ENCODE measurements around the gene FHOD3. TPM values are rescaled to one million over a fixed set of nuclear protein-coding genes. Genes with fewer than 3 reads are reported as not detected.

FHOD3 gene
- total and polyA plus RNA-seq, 9 of the 15 experiments (the other 6 are each of a cell fraction or from before 2014, with no cell fraction given), result 0.11 TPM; not detected in 8

DNA sequence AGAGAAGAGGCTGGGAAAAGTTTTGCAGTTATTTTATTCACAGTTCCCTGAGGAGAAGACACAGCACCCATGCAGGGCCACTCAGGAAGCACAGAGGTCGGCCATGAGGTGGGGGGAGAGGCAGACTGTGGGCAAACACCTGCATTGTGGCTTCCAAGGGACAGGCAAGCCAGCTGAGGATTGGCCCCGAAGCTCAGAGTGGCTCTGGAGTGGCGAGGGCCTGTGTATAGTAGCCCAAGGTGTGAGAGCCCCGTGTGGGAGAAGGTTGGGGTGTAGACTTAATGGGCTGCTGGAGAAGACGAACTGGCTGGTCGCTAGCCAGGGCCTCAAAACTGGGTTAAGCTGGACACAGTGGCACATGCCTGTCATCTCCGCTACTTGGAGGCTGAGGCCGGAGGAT lies 218.7 kb downstream of the FHOD3 start (continued):
- no peak for TF ChIP-seq HLTF (IDR thresholded peaks at IDR 0.05)

DNA sequence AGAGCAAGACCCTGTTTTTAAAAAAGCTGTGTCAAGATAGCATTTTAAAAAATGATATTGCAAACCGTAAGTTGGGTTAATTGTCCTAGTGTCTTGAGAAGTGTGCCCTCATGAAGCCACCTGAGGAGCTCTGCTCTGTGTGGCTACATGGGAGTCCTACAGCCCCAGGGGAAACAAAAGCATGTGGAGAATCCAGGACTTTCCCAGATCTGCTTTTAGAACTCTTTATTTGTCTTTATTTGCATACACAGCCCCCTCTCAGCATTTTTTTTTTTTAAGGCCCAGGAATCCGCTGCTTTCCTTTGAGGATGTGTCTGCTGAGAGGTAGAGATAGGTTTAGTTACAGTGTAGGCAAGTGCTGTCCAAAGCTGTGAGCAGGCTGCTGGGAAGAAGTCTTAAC lies 219.2 kb downstream of the FHOD3 start:
- Histone ChIP-seq H3K4me3 (no peak overlapping the region), H3K4me1 (replicated peaks in 1 of 2; ENCODE audit: control insufficient read depth in 2 of 2, insufficient read depth in 2 of 2, low read length in 2 of 2) (no peaks in the 10 kb centered on the region), H3K27me3 (ENCODE audit: control insufficient read depth in 2 of 2, insufficient read depth in 2 of 2, low read length in 2 of 2) (peaks cover 2 to 4% of the 10 kb centered on the region in 2 experiments; a peak in 4 of 5 replicates), H3K9ac (ENCODE audit: insufficient read depth in 1 of 2, low read depth in 2 of 2, low read length in 2 of 2) (no peak overlapping the region), H2AFZ (ENCODE audit: low read depth, low read length) (no peak overlapping the region), H3K36me3 (ENCODE audit: control insufficient read depth, insufficient read depth, low read length) (no peaks in the 10 kb centered on the region), H3K27ac (ENCODE audit: extremely low read depth, low read depth, low read length) (no peak overlapping the region), H3K9me1 (ENCODE audit: control insufficient read depth, insufficient read depth, low read length) (no peaks in the 10 kb centered on the region), H3K79me2 (ENCODE audit: control insufficient read depth, insufficient read depth, low read length) (no peaks in the 10 kb centered on the region), H3K4me2 (ENCODE audit: insufficient read depth, low read length) (no peak overlapping the region), H4K20me1 (replicated peaks; ENCODE audit: control insufficient read depth, insufficient read depth, low read length) (no peaks in the 10 kb centered on the region), H3K9me3 (replicated peaks; ENCODE audit: control insufficient read depth, insufficient read depth, low read depth, low read length) (no peaks in the 10 kb centered on the region)
- no TSS peak for BruUV-seq (replicated peaks)
- intact Hi-C loops (cut with micrococcal nuclease), result no loop called here
- no peak for TF ChIP-seq PYGO2 (tag; IDR thresholded peaks at IDR 0.05)
- no peak for TF ChIP-seq ZNF696 (CRISPR knock-in tag; conservative IDR thresholded peaks at IDR 0.05)
- TF ChIP-seq, protein P1, sequence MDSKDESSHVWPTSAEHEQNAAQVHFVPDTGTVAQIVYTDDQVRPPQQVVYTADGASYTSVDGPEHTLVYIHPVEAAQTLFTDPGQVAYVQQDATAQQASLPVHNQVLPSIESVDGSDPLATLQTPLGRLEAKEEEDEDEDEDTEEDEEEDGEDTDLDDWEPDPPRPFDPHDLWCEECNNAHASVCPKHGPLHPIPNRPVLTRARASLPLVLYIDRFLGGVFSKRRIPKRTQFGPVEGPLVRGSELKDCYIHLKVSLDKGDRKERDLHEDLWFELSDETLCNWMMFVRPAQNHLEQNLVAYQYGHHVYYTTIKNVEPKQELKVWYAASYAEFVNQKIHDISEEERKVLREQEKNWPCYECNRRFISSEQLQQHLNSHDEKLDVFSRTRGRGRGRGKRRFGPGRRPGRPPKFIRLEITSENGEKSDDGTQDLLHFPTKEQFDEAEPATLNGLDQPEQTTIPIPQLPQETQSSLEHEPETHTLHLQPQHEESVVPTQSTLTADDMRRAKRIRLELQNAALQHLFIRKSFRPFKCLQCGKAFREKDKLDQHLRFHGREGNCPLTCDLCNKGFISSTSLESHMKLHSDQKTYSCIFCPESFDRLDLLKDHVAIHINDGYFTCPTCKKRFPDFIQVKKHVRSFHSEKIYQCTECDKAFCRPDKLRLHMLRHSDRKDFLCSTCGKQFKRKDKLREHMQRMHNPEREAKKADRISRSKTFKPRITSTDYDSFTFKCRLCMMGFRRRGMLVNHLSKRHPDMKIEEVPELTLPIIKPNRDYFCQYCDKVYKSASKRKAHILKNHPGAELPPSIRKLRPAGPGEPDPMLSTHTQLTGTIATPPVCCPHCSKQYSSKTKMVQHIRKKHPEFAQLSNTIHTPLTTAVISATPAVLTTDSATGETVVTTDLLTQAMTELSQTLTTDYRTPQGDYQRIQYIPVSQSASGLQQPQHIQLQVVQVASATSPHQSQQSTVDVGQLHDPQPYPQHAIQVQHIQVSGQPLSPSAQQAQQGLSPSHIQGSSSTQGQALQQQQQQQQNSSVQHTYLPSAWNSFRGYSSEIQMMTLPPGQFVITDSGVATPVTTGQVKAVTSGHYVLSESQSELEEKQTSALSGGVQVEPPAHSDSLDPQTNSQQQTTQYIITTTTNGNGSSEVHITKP (IDR thresholded peaks at IDR 0.05; ENCODE audit: partially characterized antibody), result no peak
- no peak for TF ChIP-seq ZNF324 (CRISPR knock-in tag; IDR thresholded peaks at IDR 0.05)
- no peak for TF ChIP-seq POLR2AphosphoS5 (IDR thresholded peaks at IDR 0.05; ENCODE audit: control insufficient read depth, insufficient read depth, low read depth, low read length)
- no peak for TF ChIP-seq ZNF699 (CRISPR knock-in tag; IDR thresholded peaks at IDR 0.05; ENCODE audit: insufficient replicate concordance)
- TF ChIP-seq TFAM (CRISPR knock-in tag; conservative IDR thresholded peaks at IDR 0.05), result no peak
- TF ChIP-seq, protein P2, sequence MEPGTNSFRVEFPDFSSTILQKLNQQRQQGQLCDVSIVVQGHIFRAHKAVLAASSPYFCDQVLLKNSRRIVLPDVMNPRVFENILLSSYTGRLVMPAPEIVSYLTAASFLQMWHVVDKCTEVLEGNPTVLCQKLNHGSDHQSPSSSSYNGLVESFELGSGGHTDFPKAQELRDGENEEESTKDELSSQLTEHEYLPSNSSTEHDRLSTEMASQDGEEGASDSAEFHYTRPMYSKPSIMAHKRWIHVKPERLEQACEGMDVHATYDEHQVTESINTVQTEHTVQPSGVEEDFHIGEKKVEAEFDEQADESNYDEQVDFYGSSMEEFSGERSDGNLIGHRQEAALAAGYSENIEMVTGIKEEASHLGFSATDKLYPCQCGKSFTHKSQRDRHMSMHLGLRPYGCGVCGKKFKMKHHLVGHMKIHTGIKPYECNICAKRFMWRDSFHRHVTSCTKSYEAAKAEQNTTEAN (CRISPR knock-in tag; IDR thresholded peaks at IDR 0.05), result no peak
- no peak for TF ChIP-seq EP400 (IDR thresholded peaks at IDR 0.05)
- TF ChIP-seq STAT5A (IDR thresholded peaks at IDR 0.05; ENCODE audit: borderline replicate concordance, low read length), result no peak
- TF ChIP-seq ZNF232 (CRISPR knock-in tag; IDR thresholded peaks at IDR 0.05), result no peak
- TF ChIP-seq, protein P3, sequence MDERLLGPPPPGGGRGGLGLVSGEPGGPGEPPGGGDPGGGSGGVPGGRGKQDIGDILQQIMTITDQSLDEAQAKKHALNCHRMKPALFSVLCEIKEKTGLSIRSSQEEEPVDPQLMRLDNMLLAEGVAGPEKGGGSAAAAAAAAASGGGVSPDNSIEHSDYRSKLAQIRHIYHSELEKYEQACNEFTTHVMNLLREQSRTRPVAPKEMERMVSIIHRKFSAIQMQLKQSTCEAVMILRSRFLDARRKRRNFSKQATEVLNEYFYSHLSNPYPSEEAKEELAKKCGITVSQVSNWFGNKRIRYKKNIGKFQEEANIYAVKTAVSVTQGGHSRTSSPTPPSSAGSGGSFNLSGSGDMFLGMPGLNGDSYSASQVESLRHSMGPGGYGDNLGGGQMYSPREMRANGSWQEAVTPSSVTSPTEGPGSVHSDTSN (CRISPR knock-in tag; IDR thresholded peaks at IDR 0.05; ENCODE audit: low read depth), result no peak
- TF ChIP-seq, protein P3 (tag; conservative IDR thresholded peaks at IDR 0.05; ENCODE audit: low read depth), result no peak
- no peak for TF ChIP-seq ZNF354B (CRISPR knock-in tag; IDR thresholded peaks at IDR 0.05)
- no peak for TF ChIP-seq GATA2 (CRISPR knock-in tag; IDR thresholded peaks at IDR 0.05)
- in situ Hi-C loops (cut with MboI), result no loop called here
- 0% methylated on average over 2 of the region's 2 CpGs for WGBS (ENCODE audit: insufficient coverage, low coverage, missing lambda C conversion rate)
- CTCF ChIA-PET (ENCODE audit: low intra/inter-chr PET ratio), result no interaction called here
- ATAC-seq, result no peak
- POLR2A ChIA-PET, result interaction anchor here (0.8 to 1.7 kb wide), 2 partner anchors 9 to 52 kb away, joined by 3 to 7 read pairs; no protein-coding TSS in a partner anchor
- no peak for DNase-seq (ENCODE audit: extremely low read depth in 1 of 4, low spot score in 3 of 4)
- FAIRE-seq, result no peak

Measured in K562 (cell line).